ENCODE measurements around the gene TJP1. TPM values are rescaled to one million over a fixed set of nuclear protein-coding genes. Genes with fewer than 3 reads are reported as not detected.
"Not testable (repeated sequence)": the region's sequence is repeated elsewhere in the genome, so short reads cannot be mapped to it uniquely, and the experiment has no call there.

The TJP1 gene
- total and polyA plus RNA-seq, 4 donors: 17.4 to 141 (median 71.5) TPM

GRCh38 chr15:29817455-29817854, 4.8 kb downstream of the TJP1 start:
- H3K4me3 ChIP-seq (ENCODE audit: low read length in 2 of 2); H3K4me1 ChIP-seq (ENCODE audit: control insufficient read depth in 1 of 2, insufficient read depth in 2 of 2, low read length in 2 of 2); H3K27me3 ChIP-seq (ENCODE audit: control insufficient read depth in 1 of 2, insufficient read depth in 2 of 2, low read length in 1 of 2); DNase-seq; H3K36me3 ChIP-seq (ENCODE audit: control insufficient read depth in 1 of 2, insufficient read depth in 2 of 2, low read length in 1 of 2); H3K27ac ChIP-seq (ENCODE audit: low read depth in 1 of 2, low read length in 2 of 2); H3K9me3 ChIP-seq (ENCODE audit: control insufficient read depth, low read length); ATAC-seq (ENCODE audit: low FRiP score): not testable (repeated sequence)
- intact Hi-C loops (cut with DNase I): loop anchor here in 1 of 2 donors (10.0 kb wide), 1 partner anchor 107 kb away; no protein-coding TSS in a partner anchor
- 89 to 97% methylated on average over 3 of the region's 3 CpGs for WGBS, 2 donors

DNA sequence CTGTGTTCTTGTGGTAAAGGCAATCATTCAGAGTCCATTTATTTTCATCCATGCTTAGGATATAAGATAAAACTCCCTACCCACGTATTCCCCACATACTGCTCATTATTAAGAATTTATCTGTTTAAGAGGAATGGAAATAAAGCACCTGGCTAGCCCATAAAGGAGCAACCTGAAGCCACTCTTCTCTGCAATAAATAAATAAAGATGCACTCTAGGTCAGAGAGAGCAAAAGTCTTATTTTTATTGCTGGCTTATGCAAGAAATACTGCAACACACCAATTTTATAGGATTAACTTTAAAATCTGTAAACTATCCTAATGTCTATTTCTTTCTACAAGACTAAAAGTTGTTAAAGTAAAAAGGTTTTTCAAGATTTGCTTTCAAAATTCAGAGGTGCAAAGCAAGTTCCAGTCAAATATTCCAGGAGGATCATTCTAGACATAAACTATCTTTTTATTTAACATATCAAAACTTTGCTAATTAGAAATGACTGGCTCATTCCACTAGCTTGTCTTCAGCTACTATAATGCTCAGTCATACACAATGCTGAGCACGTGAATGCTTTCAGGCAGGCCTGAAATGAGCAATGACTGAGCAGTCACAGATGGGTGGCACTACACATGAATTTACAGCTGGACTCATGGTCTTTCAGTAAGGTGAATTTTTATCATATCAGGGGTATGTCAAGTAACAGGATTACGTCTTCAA, 7.1 kb downstream of the TJP1 start:
- Histone ChIP-seq H3K9me3 (ENCODE audit: control insufficient read depth, low read length) (no peaks in the 10 kb centered on the region), H3K4me3 (ENCODE audit: low read length in 2 of 2) (no peak overlapping the region), H3K36me3 (ENCODE audit: control insufficient read depth in 1 of 2, insufficient read depth in 2 of 2, low read length in 1 of 2) (no peaks in the 10 kb centered on the region), H3K27ac (ENCODE audit: low read depth in 1 of 2, low read length in 2 of 2) (no peak overlapping the region), H3K4me1 (ENCODE audit: control insufficient read depth in 1 of 2, insufficient read depth in 2 of 2, low read length in 2 of 2) (peaks cover 3 to 7% of the 10 kb centered on the region in 2 donors), H3K27me3 (ENCODE audit: control insufficient read depth in 1 of 2, insufficient read depth in 2 of 2, low read length in 1 of 2) (no peaks in the 10 kb centered on the region)
- WGBS, 2 donors: 34 to 42% methylated on average over 3 of the region's 3 CpGs
- ATAC-seq (ENCODE audit: low FRiP score) (no peak), DNase-seq (no peak)
- intact Hi-C loops (cut with DNase I): loop anchor here in 1 of 2 donors (5.0 to 10.0 kb wide), 2 partner anchors 38 to 110 kb away; no protein-coding TSS in a partner anchor

DNA sequence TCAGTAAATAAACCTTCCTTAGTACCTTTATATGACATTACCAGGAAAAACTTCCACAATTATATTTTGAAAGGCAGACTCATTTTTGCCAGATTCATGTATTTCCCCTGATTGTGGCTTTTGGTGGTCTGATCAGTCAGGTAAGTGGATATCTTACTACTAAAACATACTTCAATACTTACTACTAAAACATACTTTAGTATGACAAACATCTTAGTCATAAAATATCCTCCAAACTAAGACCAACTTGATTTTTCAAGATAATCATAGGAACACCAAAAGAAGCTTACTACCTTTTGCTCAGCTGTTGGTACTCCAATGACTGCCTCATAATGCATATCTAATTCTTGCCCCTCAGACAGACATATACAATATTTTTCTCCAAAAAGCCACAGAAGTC, 9.3 kb downstream of the TJP1 start:
- intact Hi-C loops (cut with DNase I): loop anchor here in 1 of 2 donors (5.0 to 10.0 kb wide), 2 partner anchors 36 to 112 kb away; no protein-coding TSS in a partner anchor
- no peak for DNase-seq
- no peaks in the 10 kb centered on the region for H3K27me3 ChIP-seq (ENCODE audit: control insufficient read depth in 1 of 2, insufficient read depth in 2 of 2, low read length in 1 of 2)
- no peaks in the 10 kb centered on the region for H3K36me3 ChIP-seq (ENCODE audit: control insufficient read depth in 1 of 2, insufficient read depth in 2 of 2, low read length in 1 of 2)
- no peaks in the 10 kb centered on the region for H3K9me3 ChIP-seq (ENCODE audit: control insufficient read depth, low read length)
- no peak overlapping the region for H3K27ac ChIP-seq (ENCODE audit: low read depth in 1 of 2, low read length in 2 of 2)
- no peak overlapping the region for H3K4me3 ChIP-seq (ENCODE audit: low read length in 2 of 2)
- H3K4me1 ChIP-seq (ENCODE audit: control insufficient read depth in 1 of 2, insufficient read depth in 2 of 2, low read length in 2 of 2): peaks cover 3 to 7% of the 10 kb centered on the region in 2 donors
- no peak for ATAC-seq (ENCODE audit: low FRiP score)

GRCh38 chr15:29812384-29812694, 9.9 kb downstream of the TJP1 start:
- DNase-seq: no peak
- ATAC-seq (ENCODE audit: low FRiP score): no peak
- intact Hi-C loops (cut with DNase I): loop anchor here in 1 of 2 donors (5.0 to 10.0 kb wide), 2 partner anchors 35 to 112 kb away; no protein-coding TSS in a partner anchor
- peaks cover 3 to 7% of the 10 kb centered on the region in 2 donors for H3K4me1 ChIP-seq (ENCODE audit: control insufficient read depth in 1 of 2, insufficient read depth in 2 of 2, low read length in 2 of 2)
- H3K27ac ChIP-seq (ENCODE audit: low read depth in 1 of 2, low read length in 2 of 2): no peak overlapping the region
- WGBS, 2 donors: 52 to 54% methylated on average over 2 of the region's 2 CpGs
- no peaks in the 10 kb centered on the region for H3K9me3 ChIP-seq (ENCODE audit: control insufficient read depth, low read length)
- no peaks in the 10 kb centered on the region for H3K27me3 ChIP-seq (ENCODE audit: control insufficient read depth in 1 of 2, insufficient read depth in 2 of 2, low read length in 1 of 2)
- H3K36me3 ChIP-seq (ENCODE audit: control insufficient read depth in 1 of 2, insufficient read depth in 2 of 2, low read length in 1 of 2): no peaks in the 10 kb centered on the region
- no peak overlapping the region for H3K4me3 ChIP-seq (ENCODE audit: low read length in 2 of 2)

GRCh38 chr15:29811691-29812383, 10.4 kb downstream of the TJP1 start:
- H3K4me1 ChIP-seq (ENCODE audit: control insufficient read depth in 1 of 2, insufficient read depth in 2 of 2, low read length in 2 of 2): peaks cover 3 to 7% of the 10 kb centered on the region in 2 donors
- DNase-seq: no peak
- H3K4me3 ChIP-seq (ENCODE audit: low read length in 2 of 2): no peak overlapping the region
- intact Hi-C loops (cut with DNase I): loop anchor here in 1 of 2 donors (5.0 to 10.0 kb wide), 2 partner anchors 35 to 113 kb away; no protein-coding TSS in a partner anchor
- no peaks in the 10 kb centered on the region for H3K27me3 ChIP-seq (ENCODE audit: control insufficient read depth in 1 of 2, insufficient read depth in 2 of 2, low read length in 1 of 2)
- H3K36me3 ChIP-seq (ENCODE audit: control insufficient read depth in 1 of 2, insufficient read depth in 2 of 2, low read length in 1 of 2): no peaks in the 10 kb centered on the region
- no peak overlapping the region for H3K27ac ChIP-seq (ENCODE audit: low read depth in 1 of 2, low read length in 2 of 2)
- H3K9me3 ChIP-seq (ENCODE audit: control insufficient read depth, low read length): no peaks in the 10 kb centered on the region
- WGBS, 2 donors: 74 to 80% methylated on average over 2 of the region's 2 CpGs
- ATAC-seq (ENCODE audit: low FRiP score): no peak

GRCh38 chr15:29805708-29806104, 16.6 kb downstream of the TJP1 start:
- intact Hi-C loops (cut with DNase I): no loop called here
- Histone ChIP-seq H3K27ac (ENCODE audit: low read depth in 1 of 2, low read length in 2 of 2) (no peak overlapping the region), H3K9me3 (ENCODE audit: control insufficient read depth, low read length) (no peaks in the 10 kb centered on the region), H3K27me3 (ENCODE audit: control insufficient read depth in 1 of 2, insufficient read depth in 2 of 2, low read length in 1 of 2) (no peaks in the 10 kb centered on the region), H3K4me3 (ENCODE audit: low read length in 2 of 2) (no peak overlapping the region), H3K36me3 (ENCODE audit: control insufficient read depth in 1 of 2, insufficient read depth in 2 of 2, low read length in 1 of 2) (no peaks in the 10 kb centered on the region), H3K4me1 (ENCODE audit: control insufficient read depth in 1 of 2, insufficient read depth in 2 of 2, low read length in 2 of 2) (peaks cover 2 to 4% of the 10 kb centered on the region in 2 donors)
- ATAC-seq (ENCODE audit: low FRiP score): no peak
- no peak for DNase-seq
- 84 to 86% methylated on average over 4 of the region's 4 CpGs for WGBS, 2 donors

GRCh38 chr15:29805043-29805707, 17.1 kb downstream of the TJP1 start:
- DNase-seq: no peak
- Histone ChIP-seq H3K4me3 (ENCODE audit: low read length in 2 of 2) (no peak overlapping the region), H3K27ac (ENCODE audit: low read depth in 1 of 2, low read length in 2 of 2) (no peak overlapping the region), H3K9me3 (ENCODE audit: control insufficient read depth, low read length) (no peaks in the 10 kb centered on the region), H3K36me3 (ENCODE audit: control insufficient read depth in 1 of 2, insufficient read depth in 2 of 2, low read length in 1 of 2) (no peaks in the 10 kb centered on the region), H3K4me1 (ENCODE audit: control insufficient read depth in 1 of 2, insufficient read depth in 2 of 2, low read length in 2 of 2) (peaks cover 2% of the 10 kb centered on the region in 2 donors), H3K27me3 (ENCODE audit: control insufficient read depth in 1 of 2, insufficient read depth in 2 of 2, low read length in 1 of 2) (no peaks in the 10 kb centered on the region)
- 0 to 12% methylated on average over 1 of the region's 1 CpG for WGBS, 2 donors
- no peak for ATAC-seq (ENCODE audit: low FRiP score)
- intact Hi-C loops (cut with DNase I): no loop called here

DNA sequence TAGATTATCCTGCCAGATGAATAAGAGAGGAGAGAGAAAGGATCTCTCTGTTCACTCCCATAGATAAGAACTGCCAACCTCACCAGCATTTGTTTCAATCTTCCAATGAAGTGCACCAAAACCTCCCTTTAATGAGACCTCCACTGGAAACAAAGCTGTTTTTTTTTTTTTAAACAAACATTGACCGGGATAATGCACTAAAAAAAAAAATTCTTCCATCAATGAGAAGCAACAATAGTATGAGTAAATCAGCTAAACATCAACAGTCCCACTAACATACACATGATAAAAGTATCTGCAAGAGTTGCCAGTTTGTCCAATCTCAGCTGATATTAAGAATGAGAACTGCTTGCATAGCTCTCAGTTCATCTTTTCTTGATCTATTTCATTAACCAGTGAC, 19.9 kb downstream of the TJP1 start:
- intact Hi-C loops (cut with DNase I): no loop called here
- no peak overlapping the region for H3K27ac ChIP-seq (ENCODE audit: low read depth in 1 of 2, low read length in 2 of 2)
- no peak for ATAC-seq (ENCODE audit: low FRiP score)
- no peak overlapping the region for H3K4me3 ChIP-seq (ENCODE audit: low read length in 2 of 2)
- WGBS, 2 donors: 43 to 47% methylated on average over 1 of the region's 1 CpG
- no peaks in the 10 kb centered on the region for H3K27me3 ChIP-seq (ENCODE audit: control insufficient read depth in 1 of 2, insufficient read depth in 2 of 2, low read length in 1 of 2)
- H3K36me3 ChIP-seq (ENCODE audit: control insufficient read depth in 1 of 2, insufficient read depth in 2 of 2, low read length in 1 of 2): no peaks in the 10 kb centered on the region
- peaks cover 2% of the 10 kb centered on the region in 2 donors for H3K4me1 ChIP-seq (ENCODE audit: control insufficient read depth in 1 of 2, insufficient read depth in 2 of 2, low read length in 2 of 2)
- no peaks in the 10 kb centered on the region for H3K9me3 ChIP-seq (ENCODE audit: control insufficient read depth, low read length)
- DNase-seq: no peak
